Suprapubic skin (tissue), 4 donors: Measurements from ENCODE around the gene ZFAND3. TPM values are rescaled to one million over a fixed set of nuclear protein-coding genes. Genes with fewer than 3 reads are reported as not detected.

Experiments
- DNase-seq, 2 donors: peaks; one replicate each; pipeline ENCODE4 v3.0.0-alpha.2; 2019; ENCODE audit warnings: low spot score in 2 of 2
- H3K27ac ChIP-seq: fragments of 200-600 bp; sonication (generic); one replicate; pipeline ENCODE4 v1.5.1; 2019
- H3K27me3 ChIP-seq: fragments of 200-600 bp; sonication (generic); one replicate; pipeline ENCODE4 v1.5.1; 2019
- H3K36me3 ChIP-seq: fragments of 200-600 bp; sonication (generic); one replicate; pipeline ENCODE4 v1.5.1; 2019
- H3K4me1 ChIP-seq: fragments of 200-600 bp; sonication (generic); one replicate; pipeline ENCODE4 v1.5.1; 2019
- H3K4me3 ChIP-seq: fragments of 200-600 bp; sonication (generic); one replicate; pipeline ENCODE4 v1.5.1; 2019; ENCODE audit warnings: mild to moderate bottlenecking
- H3K9me3 ChIP-seq: fragments of 200-600 bp; sonication (generic); one replicate; pipeline ENCODE4 v1.5.1; 2019
- EP300 ChIP-seq: sonication (generic); formaldehyde crosslinking; IDR thresholded peaks from one replicate; pipeline ENCODE4 v1.6.1; 2017; ENCODE audit warnings: antibody characterized with exemption
- POLR2A ChIP-seq, 2 donors: fragments of 450-650 bp; IDR thresholded peaks; one replicate each; pipeline ENCODE4 v1.6.1; 2017; ENCODE audit warnings: antibody characterized with exemption in 2 of 2, mild to moderate bottlenecking in 2 of 2, moderate library complexity in 2 of 2
- POLR2AphosphoS5 ChIP-seq, 3 donors: sonication (generic); formaldehyde crosslinking; IDR thresholded peaks; one replicate each; pipeline ENCODE4 v1.6.1; 2017; ENCODE audit warnings: antibody characterized with exemption in 3 of 3
- WGBS: methylation state at CpG from one replicate; pipeline ENCODE4 v1.1.5; 2018; 5-methylcytosine and 5-hydroxymethylcytosine counted together
- total RNA-seq, 4 donors: library from RNA; depleted of rRNA; stranded (reverse); fragments of >200 nt; gene quantifications; one replicate each; pipeline ENCODE4 v1.1.0, GENCODE V29; 2016
- TF ChIP-seq, protein P1 (sequence below), 2 donors: fragments of 200-600 bp in 1 of 2; fragments of 450-650 bp in 1 of 2; sonication (generic) in 1 of 2; IDR thresholded peaks; one replicate each; pipeline ENCODE4 v1.5.1; 2016 to 2019; ENCODE audit warnings: antibody characterized with exemption in 2 of 2, mild to moderate bottlenecking in 1 of 2, moderate library complexity in 1 of 2

Gene ZFAND3
- total RNA-seq, 4 donors from 2014 or later: 31.1 to 41.0 (median 36.3) TPM

DNA sequence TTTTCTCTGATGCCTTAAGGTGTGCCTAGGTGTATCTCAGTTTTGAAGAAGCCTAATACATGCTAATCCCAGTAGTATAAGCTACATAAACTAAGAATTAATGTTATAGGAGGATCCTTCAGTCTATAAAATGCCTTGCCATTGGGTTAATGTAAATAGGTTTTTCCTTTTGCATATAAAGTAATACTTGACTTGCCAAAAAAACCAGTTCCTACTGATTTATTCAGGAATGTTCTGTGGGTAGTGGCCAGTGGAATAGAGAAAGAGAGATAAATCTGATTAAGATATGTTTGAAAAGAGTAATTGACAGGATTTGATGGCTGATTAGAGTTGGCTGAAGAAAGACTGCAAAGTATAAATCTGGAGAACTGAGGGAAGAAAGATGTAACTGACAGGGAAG is 273.4 kb downstream of the ZFAND3 start:
- no peak for DNase-seq
- Histone ChIP-seq H3K27me3 (no peaks in the 10 kb centered on the region), H3K27ac (no peak overlapping the region), H3K9me3 (no peaks in the 10 kb centered on the region), H3K4me3 (no peak overlapping the region), H3K4me1 (peaks cover 6% of the 10 kb centered on the region), H3K36me3 (no peaks in the 10 kb centered on the region)
- TF ChIP-seq POLR2A (IDR thresholded peaks at IDR 0.05): no peak
- TF ChIP-seq, protein P1, sequence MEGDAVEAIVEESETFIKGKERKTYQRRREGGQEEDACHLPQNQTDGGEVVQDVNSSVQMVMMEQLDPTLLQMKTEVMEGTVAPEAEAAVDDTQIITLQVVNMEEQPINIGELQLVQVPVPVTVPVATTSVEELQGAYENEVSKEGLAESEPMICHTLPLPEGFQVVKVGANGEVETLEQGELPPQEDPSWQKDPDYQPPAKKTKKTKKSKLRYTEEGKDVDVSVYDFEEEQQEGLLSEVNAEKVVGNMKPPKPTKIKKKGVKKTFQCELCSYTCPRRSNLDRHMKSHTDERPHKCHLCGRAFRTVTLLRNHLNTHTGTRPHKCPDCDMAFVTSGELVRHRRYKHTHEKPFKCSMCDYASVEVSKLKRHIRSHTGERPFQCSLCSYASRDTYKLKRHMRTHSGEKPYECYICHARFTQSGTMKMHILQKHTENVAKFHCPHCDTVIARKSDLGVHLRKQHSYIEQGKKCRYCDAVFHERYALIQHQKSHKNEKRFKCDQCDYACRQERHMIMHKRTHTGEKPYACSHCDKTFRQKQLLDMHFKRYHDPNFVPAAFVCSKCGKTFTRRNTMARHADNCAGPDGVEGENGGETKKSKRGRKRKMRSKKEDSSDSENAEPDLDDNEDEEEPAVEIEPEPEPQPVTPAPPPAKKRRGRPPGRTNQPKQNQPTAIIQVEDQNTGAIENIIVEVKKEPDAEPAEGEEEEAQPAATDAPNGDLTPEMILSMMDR (IDR thresholded peaks at IDR 0.05): no peak
- TF ChIP-seq EP300: no peak
- no peak for TF ChIP-seq POLR2AphosphoS5 (IDR thresholded peaks at IDR 0.05)

DNA sequence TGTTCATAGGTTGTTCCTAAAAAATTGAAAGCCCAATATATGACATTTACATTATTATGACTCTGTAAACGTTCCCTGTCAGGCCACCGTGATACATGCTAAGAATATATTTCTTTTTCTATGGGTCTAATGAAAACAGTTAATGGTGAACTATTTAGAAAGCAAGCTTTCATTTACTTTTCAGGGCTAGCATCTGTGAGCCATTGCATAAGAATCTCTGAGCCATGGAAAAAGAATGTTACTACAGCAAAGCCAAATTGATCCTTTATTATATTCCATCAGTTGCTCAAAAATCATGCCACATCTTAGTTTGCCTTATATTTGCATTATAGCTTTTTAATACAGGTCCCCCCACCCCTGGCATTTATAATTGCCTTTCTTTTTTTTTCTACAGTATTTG is 275.5 kb downstream of the ZFAND3 start:
- no peak for DNase-seq
- TF ChIP-seq POLR2A (IDR thresholded peaks at IDR 0.05): no peak
- no peak for TF ChIP-seq EP300
- TF ChIP-seq, protein P1 (IDR thresholded peaks at IDR 0.05): no peak
- no peak for TF ChIP-seq POLR2AphosphoS5 (IDR thresholded peaks at IDR 0.05)

DNA sequence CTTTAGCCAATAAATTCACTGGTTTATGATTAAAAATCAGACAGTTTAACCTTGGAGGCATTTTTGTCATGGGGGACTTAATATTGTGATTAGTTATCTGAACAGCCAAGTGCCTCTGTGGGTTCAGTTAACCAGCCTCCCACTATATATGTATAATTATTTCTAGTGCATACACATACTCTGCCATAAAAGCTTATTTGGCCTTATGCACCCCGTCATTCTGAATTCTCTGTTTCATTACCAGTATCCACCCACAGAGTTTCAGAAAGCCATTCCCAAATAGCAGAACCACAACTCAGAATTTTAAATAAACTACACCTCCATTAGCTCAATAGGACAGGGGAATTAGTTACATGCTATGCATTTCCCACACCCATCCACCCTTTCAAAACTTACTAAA is 279.7 kb downstream of the ZFAND3 start:
- H3K4me3 ChIP-seq: no peak overlapping the region
- no peaks in the 10 kb centered on the region for H3K27me3 ChIP-seq
- no peak for DNase-seq
- no peak for TF ChIP-seq POLR2AphosphoS5 (IDR thresholded peaks at IDR 0.05)
- TF ChIP-seq, protein P1 (IDR thresholded peaks at IDR 0.05): no peak
- no peak for TF ChIP-seq POLR2A (IDR thresholded peaks at IDR 0.05)
- TF ChIP-seq EP300: no peak
- H3K9me3 ChIP-seq: no peaks in the 10 kb centered on the region
- H3K36me3 ChIP-seq: no peaks in the 10 kb centered on the region
- WGBS: 77% methylated on average over 1 of the region's 1 CpG
- no peak overlapping the region for H3K27ac ChIP-seq
- no peaks in the 10 kb centered on the region for H3K4me1 ChIP-seq

More for the DNA sequence above, 275.5 kb downstream of the ZFAND3 start:
- WGBS: 68% methylated on average over 2 of the region's 2 CpGs
- Histone ChIP-seq H3K27me3 (no peaks in the 10 kb centered on the region), H3K4me3 (no peak overlapping the region), H3K36me3 (no peaks in the 10 kb centered on the region), H3K9me3 (no peaks in the 10 kb centered on the region), H3K27ac (no peak overlapping the region), H3K4me1 (peaks cover 6% of the 10 kb centered on the region)

DNA sequence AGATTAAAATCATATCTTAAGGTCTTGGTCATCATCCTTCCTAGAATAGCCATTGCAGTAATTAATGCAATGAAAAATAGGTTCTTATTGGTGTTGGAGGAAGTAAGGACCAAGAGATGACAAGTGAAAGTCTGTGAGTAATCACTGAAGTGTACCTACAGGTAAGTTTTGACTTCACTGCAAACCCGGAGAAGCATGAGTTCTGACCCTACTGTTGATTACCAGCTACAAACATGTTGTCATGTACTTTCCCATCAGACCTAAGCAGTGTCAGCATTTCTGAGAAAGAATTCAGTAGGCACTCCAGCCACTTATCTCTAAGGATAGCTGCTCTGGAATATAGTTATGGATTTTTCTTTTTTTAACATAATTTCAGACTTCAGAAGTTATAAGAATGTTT is 280.9 kb downstream of the ZFAND3 start:
- no peak for DNase-seq
- H3K9me3 ChIP-seq: no peaks in the 10 kb centered on the region
- WGBS: 77% methylated on average over 1 of the region's 1 CpG
- no peaks in the 10 kb centered on the region for H3K4me1 ChIP-seq
- TF ChIP-seq, protein P1 (IDR thresholded peaks at IDR 0.05): no peak
- TF ChIP-seq POLR2AphosphoS5 (IDR thresholded peaks at IDR 0.05) (no peak), POLR2A (IDR thresholded peaks at IDR 0.05) (no peak), EP300 (no peak)
- H3K27me3 ChIP-seq: no peaks in the 10 kb centered on the region
- H3K27ac ChIP-seq: no peak overlapping the region
- H3K36me3 ChIP-seq: no peaks in the 10 kb centered on the region
- H3K4me3 ChIP-seq: no peak overlapping the region

DNA sequence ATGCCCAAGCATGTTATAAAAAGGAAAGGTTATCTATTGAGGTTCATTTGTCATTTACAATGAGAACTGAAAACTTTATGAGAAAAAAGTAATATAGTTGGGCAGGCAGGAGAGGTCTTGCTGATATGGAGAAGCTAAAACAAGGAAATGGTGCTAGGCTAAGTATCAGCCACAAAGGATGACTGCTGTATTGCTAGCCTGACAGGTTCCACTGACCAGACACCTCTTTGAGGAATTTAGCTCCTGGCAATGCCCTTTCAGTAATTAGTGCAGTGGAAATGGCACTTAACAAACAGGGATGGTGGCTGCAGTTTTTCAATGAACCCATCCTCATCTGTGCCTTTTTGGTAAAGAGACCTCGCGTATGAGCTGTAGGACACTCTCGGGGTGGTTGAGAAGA is 284.4 kb downstream of the ZFAND3 start:
- no peak overlapping the region for H3K27ac ChIP-seq
- 96% methylated on average over 3 of the region's 3 CpGs for WGBS

More for the DNA sequence above, 284.4 kb downstream of the ZFAND3 start:
- H3K36me3 ChIP-seq: no peaks in the 10 kb centered on the region
- H3K27me3 ChIP-seq: no peaks in the 10 kb centered on the region
- no peak for DNase-seq
- H3K4me3 ChIP-seq: no peak overlapping the region
- H3K9me3 ChIP-seq: no peaks in the 10 kb centered on the region
- TF ChIP-seq POLR2A (IDR thresholded peaks at IDR 0.05) (no peak), POLR2AphosphoS5 (IDR thresholded peaks at IDR 0.05) (no peak), EP300 (no peak)
- TF ChIP-seq, protein P1 (IDR thresholded peaks at IDR 0.05): no peak
- H3K4me1 ChIP-seq: no peaks in the 10 kb centered on the region
